Muscle of arm (tissue), 14 donors: ENCODE measurements around the gene TATDN3. TPM values are rescaled to one million over a fixed set of nuclear protein-coding genes. Genes with fewer than 3 reads are reported as not detected.
A peak's percentile ranks its signal among the peaks of the same experiment; 100 is the strongest.
"Not testable (repeated sequence)": the region's sequence is repeated elsewhere in the genome, so short reads cannot be mapped to it uniquely, and the experiment has no call there.

Experiments
- DNase-seq: peaks from one replicate; pipeline ENCODE4 v3.0.0-alpha.2; 2013
- long read RNA-seq, 11 donors: transcript quantifications; one replicate each; lab custom pipeline, GENCODE V29; 2026
- polyA plus RNA-seq, 12 donors: library from polyadenylated mRNA; unstranded; fragments of 120-200 nt; gene quantifications; one replicate each; pipeline ENCODE4 v1.2.1, GENCODE V29; 2013; ENCODE audit not compliant: insufficient read length in 12 of 12

The TATDN3 gene, protein sequence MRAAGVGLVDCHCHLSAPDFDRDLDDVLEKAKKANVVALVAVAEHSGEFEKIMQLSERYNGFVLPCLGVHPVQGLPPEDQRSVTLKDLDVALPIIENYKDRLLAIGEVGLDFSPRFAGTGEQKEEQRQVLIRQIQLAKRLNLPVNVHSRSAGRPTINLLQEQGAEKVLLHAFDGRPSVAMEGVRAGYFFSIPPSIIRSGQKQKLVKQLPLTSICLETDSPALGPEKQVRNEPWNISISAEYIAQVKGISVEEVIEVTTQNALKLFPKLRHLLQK
- 10 to 100 TPM in 10 of 12 donors, 1 to 10 TPM in 1, not detected in 1; 9.6 to 27.0 (median 11.6) TPM for polyA plus RNA-seq
- long read RNA-seq, donor 1, partial matches to known transcripts = 0 of 1 reads
- long read RNA-seq, donor 1, other reads (novel, unspliced or antisense) = 0 of 1 reads
- long read RNA-seq, donor 2, partial matches to known transcripts = 0 of 5 reads
- long read RNA-seq, donor 2, other reads (novel, unspliced or antisense) = 0 of 5 reads
- long read RNA-seq, donor 3, partial matches to known transcripts = 0 of 1 reads
- long read RNA-seq, donor 3, other reads (novel, unspliced or antisense) = 0 of 1 reads
- long read RNA-seq, donor 4, partial matches to known transcripts = 0 of 3 reads
- long read RNA-seq, donor 4, other reads (novel, unspliced or antisense) = 0 of 3 reads
- long read RNA-seq, donor 5, partial matches to known transcripts = 0 of 5 reads
- long read RNA-seq, donor 5, other reads (novel, unspliced or antisense) = 0 of 5 reads
- long read RNA-seq, donor 6 = 0 reads
- long read RNA-seq, donor 7, partial matches to known transcripts = 0 of 1 reads
- long read RNA-seq, donor 7, other reads (novel, unspliced or antisense) = 0 of 1 reads
- long read RNA-seq, donor 8, partial matches to known transcripts = 0 of 6 reads
- long read RNA-seq, donor 8, other reads (novel, unspliced or antisense) = 0 of 6 reads
- long read RNA-seq, donor 9 = 0 reads
- long read RNA-seq, donor 10, transcript TATDN3-201 (10 exons, 2,321 nt) = major isoform, 5 of 6 reads
- long read RNA-seq, donor 10, partial matches to known transcripts = 0 of 6 reads
- long read RNA-seq, donor 10, other reads (novel, unspliced or antisense) = 0 of 6 reads
- long read RNA-seq, donor 11, partial matches to known transcripts = 0 of 5 reads
- long read RNA-seq, donor 11, other reads (novel, unspliced or antisense) = 0 of 5 reads

DNA sequence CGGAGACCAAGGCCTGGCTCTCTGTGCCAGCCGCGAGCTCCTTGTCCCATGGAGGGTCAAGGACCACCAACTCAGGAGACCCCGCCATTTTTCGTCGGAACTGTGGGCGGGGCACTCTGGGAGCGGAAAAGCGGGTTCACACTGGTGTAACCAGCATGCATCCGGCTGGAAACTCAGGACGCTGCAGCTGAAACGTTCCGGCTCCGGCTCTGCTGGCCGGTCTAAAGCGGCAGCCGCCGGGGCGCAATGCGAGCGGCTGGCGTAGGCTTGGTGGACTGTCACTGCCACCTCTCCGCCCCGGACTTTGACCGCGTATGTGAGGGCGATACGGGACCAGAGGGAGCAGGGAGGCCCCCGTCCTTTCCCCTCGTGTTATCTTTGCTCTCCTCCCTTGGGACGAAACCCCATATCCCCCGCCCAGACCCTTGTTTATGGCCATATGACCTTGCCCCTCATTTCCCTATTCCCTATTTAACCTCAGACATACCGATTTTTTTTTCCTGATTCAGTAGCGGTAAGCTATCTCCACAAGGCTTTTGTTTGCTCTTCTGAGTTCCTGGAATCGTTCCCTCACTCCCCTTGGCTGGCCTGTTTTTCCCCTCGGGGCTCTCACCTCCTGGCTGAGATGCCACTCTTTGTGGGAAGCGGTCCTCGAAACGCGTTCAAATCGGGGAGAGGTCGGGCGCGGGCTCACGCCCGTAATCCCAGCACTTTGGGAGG is at the start of gene TATDN3, which contains the start of gene NSL1:
TSS of gene TATDN3 (plus strand) at position 219 of the 720 bp plus-strand sequence. CDS start at position 247, 28 bp downstream.
TSS of gene NSL1 (minus strand) at position 102 of the 720 bp plus-strand sequence. CDS start at position 88, 14 bp downstream.
- peak; percentile 99 for DNase-seq

DNA sequence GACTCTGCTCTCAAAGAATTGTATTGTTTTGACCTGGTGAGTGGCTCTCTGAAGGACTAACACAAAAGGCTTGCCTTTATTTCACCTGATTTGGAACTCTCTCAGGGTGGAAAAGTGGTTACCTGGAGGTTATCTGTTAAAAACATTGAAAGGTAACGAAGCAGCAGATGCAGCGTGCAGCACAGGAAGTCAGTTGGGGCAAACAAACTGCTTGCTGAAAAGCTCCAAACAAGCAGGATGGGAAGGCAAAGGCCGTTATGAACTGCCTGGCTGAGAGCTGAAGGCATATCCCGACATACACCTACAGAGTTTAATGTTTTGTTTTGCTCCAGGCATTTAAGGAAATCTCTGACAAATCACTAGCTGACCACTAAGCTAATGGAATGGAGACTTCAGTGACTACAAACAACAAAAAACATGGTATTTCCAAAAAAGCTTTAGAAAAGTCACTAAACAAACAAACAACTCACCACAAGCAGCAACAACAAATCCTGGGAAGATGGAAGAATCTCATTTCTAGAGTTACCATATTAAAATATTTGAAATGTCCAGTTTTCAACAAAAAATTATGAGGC is 47.7 kb upstream of the TATDN3 start:
- no peak for DNase-seq

DNA sequence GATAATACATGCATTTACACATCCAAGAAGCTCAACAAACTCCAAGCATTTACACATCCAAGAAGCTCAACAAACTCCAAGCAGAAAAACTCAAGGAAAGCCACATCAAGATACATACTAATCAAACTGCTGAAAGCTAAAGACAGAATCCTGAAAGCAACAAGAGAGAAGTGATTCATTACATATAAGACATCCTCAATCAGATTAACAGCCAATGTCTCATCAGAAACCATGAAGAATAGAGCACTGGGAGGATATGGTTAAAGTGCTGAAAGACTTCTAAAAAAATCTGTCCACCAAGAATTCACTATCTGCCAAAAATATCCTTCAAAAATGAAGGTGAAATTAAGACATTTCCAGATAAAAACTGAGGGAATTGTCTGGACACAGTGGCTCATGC is 46.4 kb upstream of the TATDN3 start:
- DNase-seq = no peak

DNA sequence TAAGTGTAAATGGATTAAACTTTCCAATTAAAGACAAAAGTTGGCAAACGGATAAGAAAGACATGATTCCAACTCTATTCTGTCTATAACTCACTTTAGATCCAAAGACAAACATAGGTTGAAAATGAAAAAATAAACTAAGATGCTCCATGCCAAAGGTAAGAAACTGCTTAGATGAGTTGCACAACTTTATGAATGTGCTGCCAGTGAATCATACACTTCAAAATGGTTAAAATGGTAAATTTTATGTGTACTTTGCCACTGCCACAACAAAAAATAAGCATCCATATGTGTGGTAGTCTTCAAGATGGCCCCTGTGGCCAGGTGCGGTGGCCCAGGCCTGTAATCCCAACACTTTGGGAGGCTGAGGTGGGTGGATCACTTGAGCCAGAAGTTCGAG is 45.1 kb upstream of the TATDN3 start:
- no peak for DNase-seq

DNA sequence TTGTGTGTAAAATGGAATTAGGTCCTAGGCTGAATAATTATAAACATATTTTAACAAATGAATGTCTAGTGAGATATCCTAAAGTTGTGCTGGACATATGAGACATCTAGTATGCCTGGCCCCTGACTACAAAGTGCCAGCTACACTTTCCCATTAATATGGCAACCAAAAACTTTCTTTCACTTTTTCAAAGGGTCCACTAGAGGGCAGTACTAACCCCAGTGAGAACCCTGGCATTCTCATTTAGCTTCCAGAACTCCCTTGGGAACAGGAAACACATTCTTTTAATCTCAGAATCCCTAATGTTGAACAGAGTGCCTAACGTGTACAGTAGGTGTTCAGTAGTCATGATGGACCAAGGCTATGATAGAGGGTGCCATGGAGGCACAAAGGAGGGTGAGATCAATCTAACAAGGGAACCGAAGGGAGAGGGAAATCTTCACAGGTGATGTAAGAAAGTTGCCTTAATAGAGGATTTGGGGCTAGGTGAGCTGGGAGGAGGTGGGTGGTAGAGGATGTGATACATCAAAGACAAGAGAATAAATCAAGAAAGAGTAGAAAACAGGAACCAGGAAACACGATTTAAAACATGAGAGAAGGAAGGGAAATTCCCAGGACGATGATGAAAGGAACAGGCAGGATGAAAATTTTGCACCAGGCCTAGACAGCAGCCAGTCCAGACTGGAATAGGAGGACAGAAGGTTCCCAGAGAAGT is 41.7 kb upstream of the TATDN3 start:
- DNase-seq = no peak

DNA sequence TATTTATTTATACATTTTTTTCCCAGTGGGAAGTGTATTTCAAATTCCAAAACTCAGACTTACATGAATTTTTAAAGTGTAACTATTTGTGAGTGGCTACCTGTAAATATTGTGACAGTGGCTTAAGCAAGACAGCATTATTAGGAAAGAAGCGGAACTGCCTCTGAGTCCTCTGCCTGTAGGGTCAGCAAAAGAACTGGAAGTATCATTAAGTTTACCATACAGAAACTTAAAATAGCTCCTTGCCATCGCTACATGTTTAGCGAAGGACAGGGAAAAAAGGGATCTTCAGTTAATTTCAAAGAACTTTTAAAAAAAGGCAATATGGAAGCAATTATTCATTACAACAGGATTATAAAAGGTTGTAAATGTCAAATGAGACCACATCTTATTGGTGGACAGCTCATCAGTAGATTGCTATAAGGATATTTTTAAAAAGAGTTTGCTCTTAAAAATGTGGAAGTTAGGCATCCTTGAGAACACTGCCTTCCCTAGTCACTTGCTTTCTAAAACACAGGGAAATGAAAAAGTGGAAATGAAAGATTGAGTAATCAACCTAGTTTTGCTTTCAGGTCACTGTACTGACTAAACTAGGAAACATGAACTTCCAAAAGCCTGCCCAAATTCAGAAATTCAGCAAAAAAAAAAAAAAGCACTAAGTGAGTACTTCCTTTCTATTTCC is 39.3 kb upstream of the TATDN3 start:
- DNase-seq = no peak

DNA sequence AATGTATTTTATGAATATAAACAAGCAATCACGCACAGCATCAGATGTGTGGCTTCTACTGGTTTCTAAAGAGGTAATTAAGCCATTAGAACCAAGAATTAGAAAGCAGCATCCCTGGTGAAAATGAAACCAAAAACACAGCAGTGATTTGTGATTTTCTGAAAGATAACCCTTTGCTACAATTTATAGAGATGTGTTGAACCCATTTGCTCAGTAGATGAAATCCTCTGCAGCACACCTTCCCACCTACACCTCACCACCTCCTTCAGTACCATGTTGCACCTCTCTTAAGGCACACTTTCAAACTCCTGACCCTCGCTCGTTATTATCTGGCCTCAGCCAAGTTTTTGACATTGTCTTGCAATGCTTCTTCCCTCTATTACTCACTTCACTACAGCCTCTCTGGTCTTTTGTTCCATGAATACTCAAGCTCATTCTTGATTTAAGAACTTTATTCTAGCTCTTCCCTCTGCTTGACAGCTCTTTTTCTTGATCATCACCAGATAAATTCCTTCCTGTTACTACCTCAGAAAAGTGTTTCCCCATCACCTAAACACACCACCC is 38.7 kb upstream of the TATDN3 start:
- DNase-seq = no peak

DNA sequence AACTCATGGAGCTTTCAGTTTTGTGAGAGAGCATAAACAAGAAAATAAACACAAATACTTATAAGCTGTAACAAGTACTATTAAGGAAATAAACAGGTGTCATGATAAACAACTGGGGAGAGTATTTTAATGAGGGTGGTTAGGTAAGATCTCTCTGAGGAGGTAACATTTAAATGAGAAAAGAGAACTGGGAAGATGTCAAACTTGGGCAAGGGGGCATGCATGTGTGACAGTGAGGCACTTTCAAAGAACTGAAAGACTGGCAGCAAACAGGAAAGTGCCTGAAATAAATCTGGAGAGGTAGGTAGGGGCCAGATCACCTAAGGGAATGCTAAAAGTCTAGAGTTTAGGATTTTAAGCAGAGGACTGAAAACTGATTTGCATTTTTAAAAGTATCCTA is 37.9 kb upstream of the TATDN3 start:
- no peak for DNase-seq

DNA sequence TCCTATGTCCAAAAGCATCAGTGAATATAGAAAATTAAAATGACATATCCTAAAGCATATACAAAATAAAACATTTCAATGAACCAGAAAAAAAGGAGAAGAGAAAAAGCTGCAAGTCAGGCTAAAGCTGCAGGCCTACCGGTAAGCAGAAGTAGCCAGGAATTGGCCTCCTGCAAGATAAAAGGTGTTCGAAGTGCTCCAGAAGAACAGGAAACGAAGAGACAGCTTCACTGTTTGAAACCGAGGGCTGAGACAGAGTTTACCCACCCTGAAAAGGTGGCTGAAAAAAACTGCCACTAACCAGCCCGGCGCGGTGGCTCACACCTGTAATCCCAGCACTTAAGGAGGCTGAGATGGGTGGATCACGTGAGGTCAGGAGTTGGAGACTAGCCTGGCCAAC is 37.5 kb upstream of the TATDN3 start:
- DNase-seq = no peak

DNA sequence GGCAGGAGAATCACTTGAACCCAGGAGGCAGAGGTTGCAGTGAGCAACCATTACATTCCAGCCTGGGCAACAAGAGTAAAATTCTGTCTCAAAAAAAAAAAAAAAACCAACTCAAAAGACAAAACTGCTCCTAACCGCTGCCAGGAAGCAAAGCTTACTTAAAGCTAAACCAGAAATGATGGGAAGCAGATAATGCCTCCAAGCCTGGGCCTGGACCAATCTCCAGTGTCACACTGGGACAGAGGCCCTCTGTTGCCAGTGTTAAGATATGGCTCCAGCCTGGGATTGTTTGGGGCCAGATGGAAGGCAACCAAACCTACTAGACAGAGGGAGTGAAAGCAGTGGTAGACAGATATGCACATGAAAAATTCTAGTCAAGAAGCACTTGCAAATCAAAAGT is 37.0 kb upstream of the TATDN3 start:
- no peak for DNase-seq

DNA sequence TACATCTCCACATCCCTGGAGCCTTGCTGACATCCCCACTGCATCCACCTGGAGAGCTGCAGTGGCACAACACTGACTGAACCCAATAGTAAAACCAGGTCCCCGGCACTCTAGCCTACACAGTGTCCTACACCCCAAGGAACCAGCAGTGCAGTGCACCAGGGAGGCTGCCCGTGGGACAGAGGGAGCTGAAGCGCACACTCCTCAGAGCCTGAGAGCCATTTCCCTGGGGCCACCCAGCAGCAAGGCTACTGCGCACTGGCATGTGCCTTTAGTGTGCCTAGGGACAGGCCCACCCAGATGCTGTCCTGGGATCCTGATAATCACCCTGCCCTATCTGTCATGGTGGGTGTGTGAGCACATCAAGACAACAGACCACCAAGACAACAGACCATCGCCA is 32.0 kb upstream of the TATDN3 start:
- no peak for DNase-seq

DNA sequence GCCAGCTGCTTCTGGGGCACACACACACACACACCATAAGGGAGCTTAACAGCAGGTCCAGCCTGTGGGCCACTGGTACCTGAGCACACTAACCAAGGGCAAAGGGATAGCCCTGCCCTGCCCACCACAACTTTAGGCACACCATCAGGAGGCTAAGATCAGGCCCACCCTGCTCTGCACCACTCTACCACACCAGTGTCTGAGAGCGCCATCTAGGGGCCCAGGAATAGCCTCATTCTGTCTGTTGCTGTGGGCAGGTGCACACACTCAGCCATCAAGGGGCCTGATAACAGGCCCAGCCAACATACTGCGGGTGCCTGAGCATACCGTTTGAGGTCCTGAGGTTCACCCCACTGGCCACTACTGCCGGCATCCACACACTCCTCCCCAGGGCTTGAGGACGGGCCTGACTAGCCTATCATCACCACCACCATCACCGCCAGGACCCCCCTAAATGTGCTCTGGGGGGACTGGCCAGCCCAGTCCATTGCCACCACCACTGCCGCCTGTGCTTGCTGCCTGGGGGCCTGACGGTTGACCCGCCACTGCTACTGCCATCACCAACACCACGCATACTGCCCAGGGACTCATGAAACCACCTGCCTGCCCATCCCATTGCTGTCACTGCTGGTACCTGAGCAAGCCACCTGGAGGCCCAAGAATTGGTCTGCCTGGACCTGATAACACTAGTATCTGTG is 31.4 kb upstream of the TATDN3 start:
- no peak for DNase-seq

DNA sequence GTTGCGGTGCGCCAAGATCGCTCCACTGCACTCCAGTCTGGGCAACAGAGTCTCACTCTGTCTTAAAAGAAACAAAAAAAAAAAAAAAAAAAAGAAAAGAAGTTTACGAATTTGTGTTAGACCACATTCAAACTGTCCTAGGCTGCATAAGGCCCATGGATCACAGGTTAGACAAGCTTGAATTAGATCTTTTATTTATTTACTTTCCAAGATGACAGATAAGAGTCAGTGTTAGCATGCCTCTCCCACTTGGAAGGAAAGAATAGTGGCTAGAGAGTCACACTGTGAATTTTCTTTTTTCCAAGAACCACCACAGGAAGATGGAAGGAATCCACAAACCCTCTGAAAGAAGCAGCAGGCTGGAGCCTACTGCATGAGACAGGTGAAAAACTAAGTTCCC is 29.5 kb upstream of the TATDN3 start:
- DNase-seq = no peak

DNA sequence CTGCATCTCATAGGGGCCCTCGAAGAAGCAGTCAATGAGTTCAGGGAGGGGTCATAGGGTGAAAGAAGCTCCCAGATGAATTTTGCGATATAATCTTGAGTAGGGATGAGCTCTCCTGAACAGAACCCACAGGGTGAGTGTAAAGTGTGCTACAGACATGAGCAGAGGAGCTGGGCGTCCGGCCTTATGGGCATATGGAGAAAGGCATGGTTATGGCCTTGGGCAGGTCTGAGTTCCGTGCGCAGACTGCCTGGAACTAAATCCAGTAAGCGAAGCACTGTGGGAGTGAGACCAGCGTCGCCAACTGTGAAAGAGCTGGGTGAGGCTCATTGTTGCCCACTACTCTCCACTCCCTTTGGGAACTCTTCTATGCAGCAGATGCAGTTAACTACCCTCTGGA is 28.9 kb upstream of the TATDN3 start:
- no peak for DNase-seq

DNA sequence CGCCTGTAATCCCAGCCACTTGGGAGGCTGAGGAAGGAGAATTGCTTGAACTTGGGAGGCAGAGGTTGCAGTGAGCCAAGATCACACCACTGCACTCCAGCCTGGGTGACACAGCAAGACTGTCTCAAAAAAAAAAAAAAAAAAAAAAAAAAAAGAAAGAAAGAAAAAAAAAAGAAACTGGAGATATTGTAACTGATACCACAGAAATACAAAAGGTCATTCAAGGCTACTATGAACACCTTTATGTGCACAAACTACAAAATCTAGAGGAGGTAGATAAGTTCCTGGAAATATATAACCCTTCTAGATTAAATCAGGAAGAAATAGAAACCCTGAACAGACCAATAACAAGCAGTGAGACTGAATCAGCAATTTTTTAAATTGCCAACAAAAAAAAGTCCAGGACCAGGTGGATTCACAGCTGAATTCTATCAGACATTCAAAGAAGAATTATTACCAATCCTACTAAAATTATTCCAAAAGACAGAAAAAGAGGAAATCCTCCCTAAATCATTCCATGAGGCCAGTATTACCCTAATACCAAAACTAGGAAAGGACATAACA is 26.9 kb upstream of the TATDN3 start:
- DNase-seq = not testable (repeated sequence)

DNA sequence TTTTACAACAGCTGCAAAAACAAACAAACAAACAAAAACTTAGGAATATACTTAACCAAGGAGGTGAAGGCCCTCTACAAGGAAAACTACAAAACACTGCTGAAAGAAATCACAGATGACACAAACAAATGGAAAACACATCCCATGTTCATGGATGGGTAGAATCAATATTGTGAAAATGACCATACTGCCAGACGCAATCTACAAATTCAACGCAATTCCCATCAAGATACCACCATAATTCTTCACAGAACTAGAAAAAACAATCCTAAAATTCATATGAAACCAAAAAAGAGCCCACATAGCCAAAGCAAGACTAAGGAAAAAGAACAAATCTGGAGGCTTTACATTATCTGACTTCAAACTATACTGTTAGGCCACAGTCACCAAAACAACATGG is 24.9 kb upstream of the TATDN3 start:
- not testable (repeated sequence) for DNase-seq

DNA sequence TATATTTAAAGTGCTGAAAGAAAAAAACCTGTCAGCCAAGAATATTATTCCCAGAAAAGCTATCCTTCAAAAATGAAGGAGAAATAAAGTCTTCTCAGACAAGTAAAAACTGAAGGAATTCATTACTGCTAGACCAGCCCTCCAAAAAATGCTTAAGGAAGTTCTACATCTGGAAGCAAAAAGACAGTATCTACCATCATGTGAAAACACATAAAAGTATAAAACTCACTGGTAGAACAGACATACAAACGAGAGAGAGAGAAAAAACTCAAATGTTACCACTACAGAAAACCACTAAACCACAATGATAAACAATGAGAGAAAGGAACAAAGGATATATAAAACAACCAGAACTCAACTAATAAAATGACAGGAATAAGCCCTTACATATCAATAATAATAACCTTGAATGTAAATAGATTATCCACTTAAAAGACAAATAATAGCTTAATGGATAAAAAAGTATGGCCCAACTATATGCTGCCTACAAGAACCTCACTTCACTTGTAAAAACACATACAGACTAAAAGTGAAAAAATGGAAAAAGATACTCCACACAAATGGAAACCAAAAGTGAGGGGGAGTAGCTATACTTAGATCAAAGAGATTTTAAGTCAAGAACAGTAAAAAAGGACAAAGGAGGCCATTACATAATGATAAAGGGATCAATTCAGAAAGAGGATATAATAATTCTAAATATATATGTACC is 22.1 kb upstream of the TATDN3 start:
- no peak for DNase-seq

DNA sequence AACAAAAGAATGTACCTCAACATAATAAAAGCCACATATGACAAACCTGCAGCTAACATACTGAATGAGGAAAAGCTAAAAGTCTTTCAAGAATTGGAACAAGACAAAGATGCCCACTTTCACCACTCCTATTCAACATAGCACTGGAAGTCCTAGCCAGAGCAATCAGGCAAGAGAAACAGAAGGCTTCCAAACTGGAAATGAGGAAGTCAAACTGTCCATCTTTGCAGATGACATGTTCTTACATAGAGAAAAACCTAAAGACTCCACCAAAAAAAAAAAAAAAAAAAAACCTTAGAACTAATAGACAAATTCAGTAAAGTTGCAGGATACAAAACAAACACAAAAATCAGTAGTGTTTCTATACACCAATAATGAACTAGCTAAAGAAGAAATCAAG is 20.4 kb upstream of the TATDN3 start:
- DNase-seq = no peak
